ENCODE measurements around the gene CDC7. TPM values are rescaled to one million over a fixed set of nuclear protein-coding genes. Genes with fewer than 3 reads are reported as not detected.

The CDC7 gene
- total RNA-seq, 2 donors from 2014 or later: 1.3 to 3.2 TPM

GRCh38 chr1:91537281-91537986 lies 36.8 kb downstream of the CDC7 start:
- intact Hi-C loops (cut with DNase I): no loop called here
- ATAC-seq (peak; percentile 69 to 72), DNase-seq (no peak)

GRCh38 chr1:91537987-91538304 lies 37.3 kb downstream of the CDC7 start:
- DNase-seq (no peak), ATAC-seq (no peak)
- intact Hi-C loops (cut with DNase I): no loop called here

GRCh38 chr1:91540910-91541309 lies 40.3 kb downstream of the CDC7 start:
- DNase-seq (no peak), ATAC-seq (no peak)
- intact Hi-C loops (cut with DNase I): no loop called here

GRCh38 chr1:91541918-91542533 lies 41.4 kb downstream of the CDC7 start:
- ATAC-seq (no peak), DNase-seq (no peak)
- intact Hi-C loops (cut with DNase I): no loop called here

GRCh38 chr1:91545506-91546300 lies 45.1 kb downstream of the CDC7 start:
- ATAC-seq: no peak
- intact Hi-C loops (cut with DNase I): no loop called here

DNA sequence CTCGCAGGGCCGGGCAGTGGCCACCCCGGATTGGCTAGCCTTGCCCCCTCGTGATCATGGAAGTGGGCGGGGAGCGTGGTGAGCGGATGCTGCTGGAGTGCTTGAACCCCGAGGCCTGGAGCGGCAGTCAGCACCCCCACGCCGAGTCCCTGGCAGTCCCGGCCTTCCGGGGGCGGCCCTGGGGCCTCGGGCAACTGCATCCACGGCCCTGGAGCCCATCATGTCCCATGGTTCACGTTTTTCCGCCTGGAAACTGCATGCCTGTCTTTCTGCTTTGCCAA lies 45.6 kb downstream of the CDC7 start:
- DNase-seq: no peak
- intact Hi-C loops (cut with DNase I): no loop called here
- ATAC-seq: peak in 1 of 2 donors; percentile 29

More at GRCh38 chr1:91545506-91546300, 45.1 kb downstream of the CDC7 start:
- no peak for DNase-seq

DNA sequence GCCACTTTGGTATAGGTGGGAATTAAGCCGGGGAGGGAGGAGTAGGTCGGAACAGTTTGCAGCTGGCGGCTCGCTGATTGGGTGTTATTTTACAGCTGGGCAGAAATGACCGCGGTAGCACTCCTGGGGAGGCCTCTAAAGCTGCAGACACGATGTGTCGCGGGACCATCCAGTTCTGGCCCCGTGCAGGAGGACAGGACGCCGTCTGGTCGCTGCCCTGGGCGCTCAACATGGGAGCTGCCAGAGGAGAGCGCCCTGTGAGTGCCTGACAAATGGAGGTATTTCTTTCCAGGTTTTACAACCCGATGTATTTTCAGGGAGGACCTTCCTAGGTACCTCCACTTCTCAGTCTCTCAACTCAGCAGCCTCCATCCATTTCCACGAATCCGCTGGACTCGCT lies 46.2 kb downstream of the CDC7 start:
- ATAC-seq: peak; percentile 49 to 50
- no peak for DNase-seq
- intact Hi-C loops (cut with DNase I): no loop called here

DNA sequence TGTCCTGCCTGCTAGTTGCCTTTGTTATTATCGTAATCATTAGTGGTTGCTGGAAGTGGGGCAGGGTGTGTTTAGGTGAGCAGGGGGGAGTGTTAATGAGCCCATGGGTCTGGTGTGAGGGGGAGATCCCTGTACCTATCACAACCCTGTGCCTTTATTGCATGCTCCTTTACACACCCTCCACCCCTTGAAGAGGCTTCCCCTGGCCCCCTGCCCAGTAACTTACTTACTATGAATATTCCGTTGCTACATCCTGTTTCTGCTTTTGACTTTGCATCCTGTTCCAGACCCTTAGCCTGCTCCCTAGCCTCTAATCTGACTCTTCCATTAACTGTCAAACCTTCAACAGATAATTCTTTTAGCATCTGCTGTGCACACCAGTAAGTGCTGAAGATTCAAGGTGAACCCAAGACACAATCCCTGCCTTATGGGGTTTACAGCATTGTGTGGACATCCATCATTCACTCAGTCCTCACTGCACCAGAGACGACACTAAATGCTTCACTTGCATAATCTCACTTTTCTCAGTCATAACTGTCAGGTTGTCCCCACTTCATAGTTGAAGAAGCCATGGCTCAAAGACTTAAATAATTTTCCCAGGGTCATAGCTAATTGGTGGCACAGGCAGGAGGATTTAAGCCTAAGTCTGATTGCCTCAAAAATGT lies 47.9 kb downstream of the CDC7 start:
- DNase-seq (no peak), ATAC-seq (no peak)
- intact Hi-C loops (cut with DNase I): no loop called here

DNA sequence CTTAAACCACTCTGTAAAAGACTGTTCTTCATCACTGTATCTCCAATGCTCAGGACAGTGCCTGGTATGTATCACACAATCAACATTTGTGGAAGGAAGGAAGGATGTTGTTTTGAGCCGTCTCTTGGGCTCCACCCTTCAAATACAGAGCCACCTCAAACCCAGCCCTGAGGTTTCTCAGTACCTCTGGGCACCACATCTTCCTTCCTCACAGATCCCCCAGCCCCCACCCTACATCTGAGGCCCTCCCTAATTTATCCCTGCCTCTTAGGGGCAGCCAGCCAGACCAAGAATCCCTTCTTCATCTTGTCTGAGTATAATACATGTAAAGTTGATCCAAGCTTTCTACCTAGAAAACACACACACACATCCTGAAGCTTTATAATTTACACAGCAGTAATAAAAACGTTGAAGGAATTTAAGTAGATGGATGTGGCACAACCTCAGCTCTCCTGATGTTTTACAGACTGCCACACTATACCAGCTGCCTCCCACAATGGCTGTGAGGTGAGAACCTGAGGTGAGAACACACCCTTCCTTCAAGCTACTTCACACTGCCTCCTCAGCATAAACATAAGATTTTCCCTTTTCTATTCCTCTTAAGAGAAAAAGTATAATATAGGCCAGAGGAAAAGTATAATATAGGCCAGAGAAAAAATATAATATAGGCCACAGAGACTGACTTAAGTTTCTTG lies 48.5 kb downstream of the CDC7 start:
- ATAC-seq (no peak), DNase-seq (no peak)
- intact Hi-C loops (cut with DNase I): no loop called here

DNA sequence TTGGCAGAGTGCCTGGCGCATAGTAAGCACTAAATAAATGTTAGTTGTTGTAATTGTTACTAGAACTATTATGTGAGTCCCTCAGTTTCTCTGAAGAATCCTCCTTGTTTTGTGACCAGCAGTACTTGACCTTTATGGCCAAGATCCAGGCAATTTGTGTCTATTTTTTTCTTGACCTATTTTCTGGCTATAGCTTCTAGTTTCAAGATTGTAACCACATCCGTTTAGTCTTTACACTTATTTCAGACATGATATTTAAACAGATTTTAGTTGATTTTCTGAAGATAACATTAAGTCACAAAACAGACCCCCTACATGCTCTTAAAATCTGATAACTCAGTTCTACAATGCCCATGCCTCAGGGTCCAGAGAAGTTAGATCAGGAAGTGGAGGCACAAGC lies 50.3 kb downstream of the CDC7 start:
- no peak for ATAC-seq
- intact Hi-C loops (cut with DNase I): no loop called here

DNA sequence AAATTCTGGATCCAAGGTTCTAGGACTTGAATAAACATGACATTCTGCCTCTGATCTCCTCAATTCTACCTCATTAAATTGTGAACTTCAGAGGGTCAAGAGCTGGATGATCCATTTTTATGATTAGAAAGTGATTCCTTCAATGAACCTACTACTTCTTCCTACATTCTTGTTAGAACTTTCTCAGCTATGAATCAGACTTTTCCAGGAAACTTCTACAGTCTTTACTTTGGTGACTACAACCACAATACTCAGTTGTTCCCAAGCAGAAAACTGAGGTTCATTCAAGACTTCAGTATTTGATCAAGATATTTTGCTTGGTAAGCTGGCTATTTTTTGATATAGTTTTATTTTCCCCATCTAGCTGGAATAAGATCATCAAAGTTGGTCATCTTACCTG lies 51.4 kb downstream of the CDC7 start:
- ATAC-seq: no peak
- no peak for DNase-seq
- intact Hi-C loops (cut with DNase I): no loop called here

More for the DNA sequence above, 50.3 kb downstream of the CDC7 start:
- DNase-seq: no peak

- ATAC-seq (no peak), DNase-seq (no peak)
- intact Hi-C loops (cut with DNase I): no loop called here
Measured at GRCh38 chr1:91552596-91552995, 51.9 kb downstream of the CDC7 start.

DNA sequence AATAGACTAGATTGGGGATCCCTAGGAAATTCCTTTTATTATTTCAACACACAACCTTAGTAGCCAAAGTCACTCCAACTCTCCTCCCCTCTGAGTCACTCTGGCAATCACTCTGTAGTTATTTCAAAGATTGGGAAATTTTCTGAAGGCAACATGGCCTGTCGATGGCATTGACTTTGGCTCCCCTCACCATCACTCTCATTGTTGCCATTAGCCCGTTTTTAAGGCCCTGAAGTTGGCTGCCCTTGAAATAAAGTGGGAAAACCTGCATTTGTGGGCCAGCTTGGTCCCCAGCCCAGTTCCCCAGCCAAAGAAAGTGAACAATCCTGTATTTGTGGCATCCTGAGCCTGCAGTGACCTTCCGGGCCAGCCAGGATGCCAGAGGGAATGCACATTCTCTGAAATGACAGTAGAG lies 52.5 kb downstream of the CDC7 start:
- DNase-seq (no peak), ATAC-seq (peak; percentile 75 to 82)
- intact Hi-C loops (cut with DNase I): no loop called here

DNA sequence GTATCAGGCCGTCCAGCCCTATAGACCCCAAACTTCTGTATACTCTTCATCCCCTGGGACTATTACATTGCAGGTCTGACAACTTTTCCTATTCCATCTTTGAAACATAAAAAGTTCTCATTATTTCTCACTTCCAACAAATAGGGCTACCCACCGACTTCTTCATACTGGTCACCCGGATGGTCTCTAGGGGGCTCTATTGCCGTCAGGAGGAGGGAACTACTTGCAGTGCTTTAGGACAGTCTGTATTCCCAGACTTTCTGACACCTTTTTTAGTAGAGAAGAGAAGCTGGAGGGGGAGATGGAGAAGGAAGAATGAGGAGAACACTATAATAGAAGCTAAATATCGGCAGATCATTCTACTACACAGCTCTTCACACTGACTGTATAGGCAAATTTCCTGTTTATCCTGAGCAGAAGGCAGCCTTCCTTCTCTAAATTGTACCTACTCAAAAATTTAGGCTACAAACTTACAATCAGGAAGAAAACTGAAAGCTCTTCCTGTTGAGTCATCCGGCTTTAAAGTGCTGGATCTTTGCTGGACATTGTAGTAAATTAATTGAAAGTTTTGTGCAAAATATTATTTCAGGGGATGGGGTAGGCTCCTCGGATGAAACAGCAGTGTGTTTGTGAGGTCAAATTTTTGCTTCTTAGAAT lies 54.6 kb downstream of the CDC7 start:
- intact Hi-C loops (cut with DNase I): no loop called here
- ATAC-seq (no peak), DNase-seq (no peak)

- DNase-seq: no peak
- peak; percentile 59 to 81 for ATAC-seq
- intact Hi-C loops (cut with DNase I): no loop called here
Measured at GRCh38 chr1:91555821-91556531, 55.3 kb downstream of the CDC7 start.

DNA sequence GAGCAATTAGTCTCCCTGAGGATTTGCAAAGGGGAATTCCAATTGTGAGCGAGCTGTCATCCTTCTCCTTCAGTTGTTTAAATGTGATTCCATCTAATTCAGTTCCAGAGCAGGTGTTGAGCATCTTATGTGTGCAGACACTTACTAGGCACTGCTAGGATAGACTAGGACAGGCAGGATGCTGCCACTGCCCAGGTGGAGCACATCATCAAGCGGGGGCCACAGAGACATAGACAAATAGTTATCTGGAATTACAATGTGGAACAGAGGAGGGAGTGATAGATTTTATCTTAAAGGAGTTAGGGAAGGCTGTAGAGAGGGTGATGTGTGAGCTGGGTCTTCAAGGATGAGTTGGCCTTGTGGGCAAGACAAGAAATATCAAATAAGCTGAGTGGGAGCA lies 55.9 kb downstream of the CDC7 start:
- DNase-seq: no peak
- intact Hi-C loops (cut with DNase I): no loop called here
- no peak for ATAC-seq

GRCh38 chr1:91557039-91557690 lies 56.5 kb downstream of the CDC7 start:
- intact Hi-C loops (cut with DNase I): no loop called here
- ATAC-seq (no peak), DNase-seq (no peak)

DNA sequence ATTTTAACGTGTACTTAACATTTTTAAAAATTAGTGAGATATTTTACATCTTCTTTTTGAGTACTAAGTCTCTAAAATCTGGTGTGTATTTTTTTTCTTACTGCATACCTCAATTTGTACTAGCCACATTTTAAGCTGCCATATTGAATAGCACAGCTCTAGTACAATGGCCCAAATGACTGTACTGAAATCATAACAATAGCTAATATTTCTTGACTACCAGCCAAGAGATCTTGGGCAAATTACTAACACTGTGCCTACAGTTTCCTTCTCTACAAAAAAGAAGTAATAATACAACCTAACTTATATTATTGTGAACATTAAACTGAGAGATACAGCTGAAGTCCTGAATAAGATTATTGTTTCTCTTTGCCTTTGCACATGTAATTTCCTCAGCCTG lies 57.2 kb downstream of the CDC7 start:
- ATAC-seq (no peak), DNase-seq (no peak)
- intact Hi-C loops (cut with DNase I): no loop called here
